HG02938 (cell line): ENCODE data around the gene STRN3.
A peak's percentile ranks its signal among the peaks of the same experiment; 100 is the strongest.
"Not testable (repeated sequence)": the region's sequence is repeated elsewhere in the genome, so short reads cannot be mapped to it uniquely, and the experiment has no call there.

Experiments
- ATAC-seq: cut with Tn5 transposase; IDR thresholded peaks from one replicate; pipeline ENCODE4 v1.9.1; 2021; ENCODE audit warnings: mild to moderate bottlenecking, moderate library complexity; ENCODE audit not compliant: unreplicated experiment

The STRN3 gene, protein sequence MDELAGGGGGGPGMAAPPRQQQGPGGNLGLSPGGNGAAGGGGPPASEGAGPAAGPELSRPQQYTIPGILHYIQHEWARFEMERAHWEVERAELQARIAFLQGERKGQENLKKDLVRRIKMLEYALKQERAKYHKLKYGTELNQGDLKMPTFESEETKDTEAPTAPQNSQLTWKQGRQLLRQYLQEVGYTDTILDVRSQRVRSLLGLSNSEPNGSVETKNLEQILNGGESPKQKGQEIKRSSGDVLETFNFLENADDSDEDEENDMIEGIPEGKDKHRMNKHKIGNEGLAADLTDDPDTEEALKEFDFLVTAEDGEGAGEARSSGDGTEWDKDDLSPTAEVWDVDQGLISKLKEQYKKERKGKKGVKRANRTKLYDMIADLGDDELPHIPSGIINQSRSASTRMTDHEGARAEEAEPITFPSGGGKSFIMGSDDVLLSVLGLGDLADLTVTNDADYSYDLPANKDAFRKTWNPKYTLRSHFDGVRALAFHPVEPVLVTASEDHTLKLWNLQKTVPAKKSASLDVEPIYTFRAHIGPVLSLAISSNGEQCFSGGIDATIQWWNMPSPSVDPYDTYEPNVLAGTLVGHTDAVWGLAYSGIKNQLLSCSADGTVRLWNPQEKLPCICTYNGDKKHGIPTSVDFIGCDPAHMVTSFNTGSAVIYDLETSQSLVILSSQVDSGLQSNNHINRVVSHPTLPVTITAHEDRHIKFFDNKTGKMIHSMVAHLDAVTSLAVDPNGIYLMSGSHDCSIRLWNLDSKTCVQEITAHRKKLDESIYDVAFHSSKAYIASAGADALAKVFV

GRCh38 chr14:31026077-31026449 lies at the start of gene STRN3:
Gene STRN3 (minus strand): TSS chr14:31026379. CDS start chr14:31026185, 194 bp downstream.
- peak; percentile 32 for ATAC-seq

DNA sequence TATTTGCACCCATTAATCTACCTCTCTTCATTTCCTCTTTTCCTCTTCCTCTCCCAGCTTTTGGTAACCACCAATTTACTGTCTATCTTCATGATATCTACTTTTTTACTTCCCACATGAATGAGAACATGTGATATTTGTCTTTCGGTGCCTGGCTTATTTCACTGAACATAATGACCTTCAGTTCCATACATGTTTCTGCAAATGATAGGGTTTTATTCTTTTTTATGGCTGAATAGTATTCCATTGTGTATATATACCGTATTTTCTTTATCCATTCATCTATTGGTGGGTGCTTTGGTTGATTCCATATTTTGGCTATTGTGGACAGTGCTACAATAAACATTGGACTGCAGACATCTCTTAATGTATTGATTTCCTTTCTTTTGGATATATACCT lies 49.0 kb upstream of the STRN3 start:
- no peak for ATAC-seq

GRCh38 chr14:31071151-31071550 lies 45.0 kb upstream of the STRN3 start:
- no peak for ATAC-seq

DNA sequence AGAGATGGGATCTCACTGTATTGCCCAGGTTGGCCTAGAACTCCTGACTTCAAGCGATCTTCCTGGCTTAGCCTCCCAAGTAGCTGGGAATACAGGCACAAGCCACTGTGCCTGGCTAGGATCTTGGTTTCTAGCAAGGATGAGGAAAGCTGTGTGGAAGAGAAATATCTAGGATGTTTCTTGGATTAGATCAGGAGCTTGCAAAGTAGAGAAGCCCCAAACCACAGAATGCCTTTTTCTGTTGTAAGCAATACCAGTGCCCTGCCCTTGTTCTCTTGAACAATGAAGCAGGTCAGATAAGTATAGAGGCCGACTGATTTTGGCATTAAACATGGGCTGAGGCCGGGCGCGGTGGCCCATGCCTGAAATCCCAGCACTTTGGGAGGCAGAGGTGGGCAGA lies 44.3 kb upstream of the STRN3 start:
- ATAC-seq = no peak

DNA sequence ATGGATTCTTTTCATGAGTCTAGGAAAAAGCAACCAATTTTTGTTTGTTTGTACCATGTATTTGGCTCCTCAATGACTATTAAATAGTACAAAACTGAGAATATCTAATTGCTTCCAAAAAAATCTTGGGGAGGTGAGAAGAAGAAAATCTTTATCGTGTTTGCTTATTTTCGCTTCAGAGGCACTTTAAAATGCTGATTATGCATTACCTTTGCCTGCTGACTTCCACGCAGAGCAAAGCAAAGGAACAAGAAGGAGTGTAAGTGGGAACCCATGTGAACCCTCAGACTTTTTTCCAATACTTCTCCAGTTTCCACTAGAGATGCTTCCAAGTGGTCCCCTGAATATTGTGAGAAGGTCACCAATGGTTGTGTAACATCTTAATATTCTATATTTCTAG lies 43.2 kb upstream of the STRN3 start:
- ATAC-seq = no peak

DNA sequence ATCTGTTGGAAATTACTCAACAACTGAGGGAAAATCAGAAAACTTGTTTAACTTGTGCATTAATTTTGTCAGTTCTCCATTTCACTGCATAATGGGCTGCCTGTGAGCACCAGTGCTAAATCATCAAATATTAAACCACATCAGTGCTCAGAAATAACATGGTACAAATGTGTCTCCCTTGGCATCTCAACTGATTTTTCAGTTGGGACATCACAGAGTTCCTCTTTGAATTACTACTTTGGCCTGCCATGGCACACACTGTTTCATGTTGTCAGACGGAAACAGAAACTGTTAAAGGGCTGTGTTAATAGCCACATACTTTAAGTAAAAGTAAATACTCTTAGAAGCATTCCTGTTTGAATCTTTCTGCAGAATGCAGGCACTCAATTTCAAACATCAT lies 42.1 kb upstream of the STRN3 start:
- no peak for ATAC-seq

DNA sequence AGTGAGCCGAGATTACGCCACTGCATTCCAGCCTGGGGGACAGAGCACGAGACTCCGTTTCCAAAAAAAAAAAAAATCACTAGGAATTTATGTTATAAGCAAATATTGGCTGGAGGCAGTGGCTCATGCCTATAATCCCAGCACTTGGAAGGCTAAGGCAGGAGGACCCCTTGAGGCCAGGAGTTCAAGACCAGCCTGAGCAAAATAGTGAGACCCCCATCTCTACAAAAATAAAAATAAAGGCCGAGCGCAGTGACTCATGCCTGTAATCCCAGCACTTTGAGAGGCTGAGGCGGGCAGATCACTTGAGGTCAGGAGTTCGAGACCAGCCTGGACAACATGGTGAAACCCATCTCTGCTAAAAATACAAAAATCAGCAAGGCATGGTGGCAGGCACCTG lies 36.7 kb upstream of the STRN3 start:
- ATAC-seq = not testable (repeated sequence)

DNA sequence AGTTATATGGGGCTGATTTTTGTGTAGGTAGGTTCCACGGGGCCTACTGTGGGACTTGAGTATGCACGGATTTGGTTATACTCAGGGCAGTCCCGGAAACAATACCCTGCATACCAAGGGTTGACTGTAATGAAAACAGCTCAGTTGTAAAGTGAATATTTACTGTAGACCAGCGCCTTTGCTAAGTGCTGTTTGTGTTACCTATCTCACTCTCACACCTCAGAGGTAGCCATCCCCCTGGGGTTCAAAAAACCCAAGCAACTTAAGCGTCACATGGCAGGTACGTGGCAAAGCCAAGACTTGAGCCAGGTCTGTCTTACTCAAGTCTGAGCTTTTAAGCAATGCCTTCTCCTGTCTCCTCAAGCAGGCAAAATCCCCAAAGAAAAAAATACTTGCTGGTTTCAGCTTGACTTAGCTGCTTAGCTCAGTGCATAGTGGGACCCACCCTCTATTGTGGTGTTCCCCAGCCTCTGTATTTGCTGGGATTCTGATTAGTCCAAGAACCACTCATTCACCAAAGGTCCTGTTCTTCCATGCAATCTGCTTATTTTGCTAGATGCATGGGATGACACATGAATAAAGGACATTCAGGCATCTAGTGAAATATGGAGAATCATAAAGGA lies 34.2 kb upstream of the STRN3 start:
- ATAC-seq = no peak

- ATAC-seq = no peak
Measured at GRCh38 chr14:31059152-31059924, 33.2 kb upstream of the STRN3 start.

GRCh38 chr14:31057701-31058364 lies 31.7 kb upstream of the STRN3 start:
- no peak for ATAC-seq

DNA sequence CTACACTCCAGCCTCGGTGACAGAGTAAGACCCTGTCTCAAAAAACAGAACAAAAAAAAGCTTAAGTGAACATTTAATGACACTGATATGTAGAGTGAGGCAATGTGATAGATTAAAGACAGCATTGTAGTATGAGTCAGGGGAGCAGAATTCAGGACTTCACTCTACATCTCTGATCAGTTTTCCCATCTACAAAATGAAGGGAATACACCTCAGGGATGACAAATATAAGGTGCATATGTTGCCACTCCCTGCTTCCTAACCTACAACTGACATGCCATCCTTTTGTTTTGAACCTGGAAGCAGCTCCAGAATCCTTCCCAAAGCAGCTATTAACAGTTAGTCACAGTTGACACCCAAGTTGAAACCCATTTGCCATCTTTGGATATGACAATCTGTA lies 30.9 kb upstream of the STRN3 start:
- ATAC-seq = no peak

DNA sequence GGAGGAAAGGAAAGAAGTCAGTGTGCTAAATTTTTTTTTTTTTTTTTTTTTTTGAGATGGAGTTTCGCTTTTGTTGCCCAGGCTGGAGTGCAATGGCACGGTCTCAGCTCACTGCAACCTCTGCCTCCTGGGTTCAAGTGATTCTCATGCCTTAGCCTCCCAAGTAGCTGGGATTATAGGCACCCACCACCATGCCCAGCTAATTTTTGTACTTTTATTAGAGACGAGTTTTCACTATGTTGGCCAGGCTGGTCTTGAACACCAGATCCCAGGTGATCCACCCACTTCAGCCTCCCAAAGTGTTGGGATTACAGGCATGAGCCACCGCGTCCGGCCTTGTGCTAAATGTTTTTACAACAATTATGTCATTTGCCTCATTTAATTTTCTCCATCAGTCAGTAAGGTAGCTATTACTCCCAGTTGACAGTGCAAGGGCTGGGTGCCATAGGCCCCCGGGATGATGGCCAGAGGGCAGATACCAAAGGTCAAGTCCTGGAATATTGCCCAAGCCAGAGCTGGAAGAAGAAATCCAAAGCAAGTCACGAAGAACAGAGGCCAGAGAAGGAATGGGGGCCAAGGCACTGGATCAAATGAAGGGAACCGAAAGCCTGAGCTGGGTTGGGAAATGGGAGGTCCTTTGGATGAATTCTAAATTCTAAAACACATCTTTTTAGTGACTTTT lies 26.9 kb upstream of the STRN3 start:
- ATAC-seq = not testable (repeated sequence)

GRCh38 chr14:31051511-31051910 lies 25.3 kb upstream of the STRN3 start:
- ATAC-seq = no peak

DNA sequence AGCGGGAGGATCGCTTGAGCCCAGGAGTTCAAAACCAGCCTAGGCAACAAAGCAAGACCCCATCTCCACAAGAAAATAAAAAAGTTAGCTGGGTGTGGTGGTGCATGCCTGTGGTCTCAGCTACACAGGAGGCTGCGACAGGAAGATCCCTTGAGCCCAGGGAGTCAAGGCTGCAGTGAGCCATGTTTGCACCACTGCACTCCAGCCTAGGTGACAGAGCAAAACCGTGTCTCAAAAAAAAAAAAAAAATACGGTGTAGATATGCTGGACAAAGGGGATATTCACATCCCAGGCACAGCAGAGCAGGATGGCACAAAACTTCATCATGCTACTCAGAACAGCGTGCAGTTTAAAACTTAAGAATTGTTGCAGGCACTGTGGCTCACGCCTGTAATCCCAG lies 24.8 kb upstream of the STRN3 start:
- ATAC-seq = no peak

GRCh38 chr14:31047503-31047902 lies 21.3 kb upstream of the STRN3 start:
- no peak for ATAC-seq

DNA sequence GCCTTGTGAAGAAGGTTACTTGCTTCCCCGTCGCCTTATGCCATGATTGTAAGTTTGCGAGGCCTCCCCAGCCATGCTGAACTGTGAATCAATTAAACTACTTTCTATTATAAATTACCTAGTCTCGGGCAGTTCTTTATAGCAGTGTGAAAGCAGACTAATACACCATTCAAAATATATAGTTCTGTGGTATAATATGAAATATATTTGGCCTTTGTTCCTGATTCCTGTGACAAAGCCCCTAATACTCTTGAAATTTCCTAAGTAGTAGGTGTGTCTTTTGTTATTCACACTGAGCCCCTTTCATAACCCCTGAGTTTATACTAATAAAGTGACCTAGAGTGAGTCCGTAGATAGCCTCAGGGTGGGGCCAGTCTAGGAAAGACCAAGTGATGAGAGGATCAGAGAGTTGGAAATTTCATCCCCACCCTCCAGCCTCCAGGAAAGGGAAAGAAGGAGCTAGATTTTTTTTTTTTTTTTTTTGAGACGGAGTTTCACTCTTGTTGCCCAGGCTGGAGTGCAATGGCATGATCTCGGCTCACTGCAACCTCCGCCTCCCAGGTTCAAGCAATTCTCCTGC lies 19.4 kb upstream of the STRN3 start:
- no peak for ATAC-seq

GRCh38 chr14:31043379-31043778 lies 17.2 kb upstream of the STRN3 start:
- no peak for ATAC-seq

DNA sequence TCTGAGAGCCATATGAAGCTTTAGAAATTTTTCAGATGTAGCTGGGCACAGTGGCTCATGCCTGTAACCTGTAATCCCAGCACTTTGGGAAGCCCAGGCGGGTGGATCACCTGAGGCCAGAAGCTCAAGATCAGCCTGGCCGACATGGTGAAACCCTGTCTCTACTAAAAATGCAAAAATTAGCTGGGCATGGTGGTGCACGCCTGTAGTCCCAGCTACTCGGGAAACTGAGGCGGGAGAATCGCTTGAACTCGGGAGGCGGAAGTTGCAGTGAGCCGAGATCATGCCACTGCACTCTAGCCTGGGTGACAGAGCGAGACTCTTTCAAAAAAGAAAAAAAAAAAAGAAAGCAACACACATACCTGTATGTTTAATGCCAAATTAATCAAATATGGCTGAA lies 16.7 kb upstream of the STRN3 start:
- ATAC-seq = not testable (repeated sequence)

DNA sequence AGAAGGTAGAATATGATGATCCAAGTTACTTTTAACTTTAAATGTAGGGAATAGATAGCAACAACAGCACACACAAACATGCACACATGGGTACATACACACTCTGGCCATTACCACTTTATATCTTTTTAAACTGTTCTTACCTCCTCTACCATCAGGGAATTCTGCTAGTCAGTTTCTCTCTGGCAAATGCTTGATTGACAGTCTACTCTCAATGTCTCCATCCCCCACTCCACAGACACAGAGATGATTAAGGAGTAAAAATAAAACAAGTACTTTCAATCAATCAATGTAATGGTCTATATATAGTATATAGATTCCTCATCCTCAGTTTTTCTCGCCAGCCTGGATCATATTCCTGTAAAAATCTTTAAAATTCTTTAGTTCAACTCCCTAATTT lies 16.1 kb upstream of the STRN3 start:
- no peak for ATAC-seq
